ENCODE data around the gene SBK3. TPM values are rescaled to one million over a fixed set of nuclear protein-coding genes. Genes with fewer than 3 reads are reported as not detected.

Gene SBK3
- total RNA-seq, 3 donors from 2014 or later: 1.3 TPM; not detected in 2

DNA sequence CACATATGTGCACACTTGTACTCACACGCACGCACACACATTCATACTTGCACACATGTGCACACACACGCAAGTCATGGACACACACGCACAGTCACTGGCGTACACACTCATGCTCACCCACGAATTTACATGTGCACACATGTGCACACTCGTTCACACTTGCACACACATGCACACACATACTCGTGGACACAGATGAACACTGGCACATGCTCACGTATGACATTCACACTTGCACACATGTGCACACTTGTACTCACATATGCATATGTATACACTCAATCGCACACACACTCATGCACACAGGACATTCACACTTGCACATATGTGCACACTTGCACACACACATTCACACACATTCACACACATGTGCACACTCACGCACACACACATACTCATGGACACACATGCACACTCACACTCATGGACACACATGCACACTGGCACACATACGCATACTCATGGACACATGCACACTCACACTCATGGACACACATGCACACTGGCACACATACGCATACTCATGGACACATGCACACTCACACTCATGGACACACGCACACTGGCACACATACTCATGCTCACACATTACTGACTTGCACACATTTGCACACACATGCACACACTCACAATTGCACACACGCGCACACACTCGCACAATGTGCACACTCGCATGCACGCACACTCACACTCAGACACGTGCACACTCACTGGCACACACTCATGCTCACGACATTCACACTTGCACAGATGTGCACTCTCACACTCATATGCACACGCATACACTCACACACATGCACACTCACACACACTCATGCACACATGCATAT lies 17.9 kb downstream of the SBK3 start:
- H3K36me3 ChIP-seq: no peaks in the 10 kb centered on the region
- no peaks in the 10 kb centered on the region for H3K9me3 ChIP-seq
- H3K27me3 ChIP-seq: no peaks in the 10 kb centered on the region
- no peak overlapping the region for H3K4me3 ChIP-seq
- no peak overlapping the region for H3K27ac ChIP-seq
- intact Hi-C loops (cut with DNase I; ENCODE audit: low total_unique reads): no loop called here
- peaks cover 0 to 3% of the 10 kb centered on the region in 2 donors for H3K4me1 ChIP-seq
- DNase-seq (ENCODE audit: low spot score in 2 of 2): no peak
- TF ChIP-seq, protein P1, sequence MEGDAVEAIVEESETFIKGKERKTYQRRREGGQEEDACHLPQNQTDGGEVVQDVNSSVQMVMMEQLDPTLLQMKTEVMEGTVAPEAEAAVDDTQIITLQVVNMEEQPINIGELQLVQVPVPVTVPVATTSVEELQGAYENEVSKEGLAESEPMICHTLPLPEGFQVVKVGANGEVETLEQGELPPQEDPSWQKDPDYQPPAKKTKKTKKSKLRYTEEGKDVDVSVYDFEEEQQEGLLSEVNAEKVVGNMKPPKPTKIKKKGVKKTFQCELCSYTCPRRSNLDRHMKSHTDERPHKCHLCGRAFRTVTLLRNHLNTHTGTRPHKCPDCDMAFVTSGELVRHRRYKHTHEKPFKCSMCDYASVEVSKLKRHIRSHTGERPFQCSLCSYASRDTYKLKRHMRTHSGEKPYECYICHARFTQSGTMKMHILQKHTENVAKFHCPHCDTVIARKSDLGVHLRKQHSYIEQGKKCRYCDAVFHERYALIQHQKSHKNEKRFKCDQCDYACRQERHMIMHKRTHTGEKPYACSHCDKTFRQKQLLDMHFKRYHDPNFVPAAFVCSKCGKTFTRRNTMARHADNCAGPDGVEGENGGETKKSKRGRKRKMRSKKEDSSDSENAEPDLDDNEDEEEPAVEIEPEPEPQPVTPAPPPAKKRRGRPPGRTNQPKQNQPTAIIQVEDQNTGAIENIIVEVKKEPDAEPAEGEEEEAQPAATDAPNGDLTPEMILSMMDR (IDR thresholded peaks at IDR 0.05): no peak
- no peak for TF ChIP-seq POLR2A (IDR thresholded peaks at IDR 0.05)
- no peak for TF ChIP-seq POLR2AphosphoS5 (IDR thresholded peaks at IDR 0.05)

DNA sequence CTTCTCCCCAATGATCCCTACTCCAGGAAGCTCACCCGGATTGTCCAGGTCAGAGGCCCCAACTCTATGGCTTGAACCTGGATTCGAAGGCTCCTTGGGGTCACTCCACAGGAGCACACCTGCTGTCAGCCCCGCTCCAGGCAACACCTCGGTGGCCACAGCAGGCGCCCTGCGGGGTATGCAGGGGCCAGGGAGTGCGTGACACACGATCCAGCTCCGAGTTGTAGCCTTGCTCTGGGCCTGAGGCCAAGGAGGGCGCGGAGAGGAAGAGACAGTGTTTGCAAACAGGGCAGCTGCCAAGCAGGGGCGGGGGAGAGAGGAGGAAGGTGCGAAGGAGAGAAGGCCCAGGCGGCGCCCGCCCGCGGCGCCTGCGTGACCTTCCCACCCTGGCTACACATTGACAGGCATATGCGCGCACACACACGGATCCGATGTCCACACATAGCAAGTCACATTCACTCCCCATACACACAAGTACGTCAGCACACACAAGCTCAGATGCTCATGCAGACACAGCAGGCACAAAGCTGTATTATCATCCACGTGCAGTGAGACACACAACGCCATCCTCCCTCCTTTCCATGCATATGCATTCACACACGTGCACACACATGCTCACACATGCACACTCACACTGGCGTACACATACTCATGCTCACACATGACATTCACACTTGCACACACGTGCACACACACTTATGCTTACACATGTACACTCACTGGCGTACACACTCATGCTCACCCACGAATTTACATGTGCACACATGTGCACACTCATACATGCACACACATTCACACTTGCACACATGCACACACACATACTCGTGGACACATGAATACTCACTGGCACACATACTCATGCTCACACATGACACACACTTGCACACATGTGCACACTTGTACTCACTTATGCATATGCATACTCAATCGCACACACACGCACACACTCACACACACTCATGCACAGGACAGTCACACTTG lies 18.8 kb downstream of the SBK3 start:
- Histone ChIP-seq H3K27ac (no peak overlapping the region), H3K4me1 (peaks cover 0 to 3% of the 10 kb centered on the region in 2 donors), H3K36me3 (no peaks in the 10 kb centered on the region), H3K27me3 (no peaks in the 10 kb centered on the region), H3K9me3 (no peaks in the 10 kb centered on the region), H3K4me3 (peak overlapping the region in 1 of 3 donors; percentile 30)
- intact Hi-C loops (cut with DNase I; ENCODE audit: low total_unique reads): no loop called here
- DNase-seq (ENCODE audit: low spot score in 2 of 2): peak; percentile 38 to 78
- TF ChIP-seq, protein P1 (IDR thresholded peaks at IDR 0.05): no peak
- TF ChIP-seq POLR2AphosphoS5 (IDR thresholded peaks at IDR 0.05): no peak
- no peak for TF ChIP-seq POLR2A (IDR thresholded peaks at IDR 0.05)

DNA sequence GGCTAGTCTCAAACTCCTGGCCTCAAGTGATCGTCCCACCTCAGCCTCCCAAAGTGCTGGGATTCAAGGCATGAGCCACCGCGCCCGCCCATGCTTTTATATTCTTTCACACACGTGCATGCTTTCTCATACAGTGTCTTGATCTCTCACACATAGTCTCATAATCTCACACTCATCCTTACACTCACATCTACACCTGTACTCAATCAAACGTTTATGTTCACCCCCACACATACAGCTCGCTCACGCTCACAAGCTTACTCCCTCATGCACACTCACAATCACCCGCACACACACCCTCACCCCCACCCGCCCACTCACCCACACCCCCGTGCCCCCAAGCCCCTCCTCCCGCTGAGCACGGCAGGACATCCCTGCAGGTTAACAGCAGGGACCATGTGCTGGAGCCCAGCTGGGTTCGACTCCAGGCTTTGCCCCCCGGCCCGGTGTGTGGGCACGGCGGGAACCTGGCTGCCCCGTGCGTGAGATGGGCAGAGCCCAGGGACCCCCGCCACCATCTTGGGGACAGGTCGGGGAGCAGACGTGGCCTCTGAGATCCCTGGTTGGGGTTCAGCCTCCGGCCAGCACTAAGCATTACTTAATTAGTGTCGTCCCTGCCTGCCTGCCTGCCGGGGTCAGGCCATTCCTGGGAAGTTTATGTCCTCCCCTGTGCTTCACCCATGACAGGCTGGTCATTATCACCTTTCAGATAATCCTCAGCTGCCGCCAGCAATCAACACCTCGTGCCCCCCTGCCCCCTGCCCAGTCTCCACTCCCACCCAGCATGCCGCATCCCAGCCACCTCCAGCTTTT lies 19.8 kb downstream of the SBK3 start:
- no peaks in the 10 kb centered on the region for H3K36me3 ChIP-seq
- H3K27me3 ChIP-seq: no peaks in the 10 kb centered on the region
- no peaks in the 10 kb centered on the region for H3K9me3 ChIP-seq
- H3K4me1 ChIP-seq: peaks cover 0 to 3% of the 10 kb centered on the region in 2 donors
- intact Hi-C loops (cut with DNase I; ENCODE audit: low total_unique reads): no loop called here
- TF ChIP-seq, protein P1 (IDR thresholded peaks at IDR 0.05): no peak
- no peak for TF ChIP-seq POLR2A (IDR thresholded peaks at IDR 0.05)
- DNase-seq (ENCODE audit: low spot score in 2 of 2): no peak
- H3K27ac ChIP-seq: no peak overlapping the region
- H3K4me3 ChIP-seq: no peak overlapping the region

DNA sequence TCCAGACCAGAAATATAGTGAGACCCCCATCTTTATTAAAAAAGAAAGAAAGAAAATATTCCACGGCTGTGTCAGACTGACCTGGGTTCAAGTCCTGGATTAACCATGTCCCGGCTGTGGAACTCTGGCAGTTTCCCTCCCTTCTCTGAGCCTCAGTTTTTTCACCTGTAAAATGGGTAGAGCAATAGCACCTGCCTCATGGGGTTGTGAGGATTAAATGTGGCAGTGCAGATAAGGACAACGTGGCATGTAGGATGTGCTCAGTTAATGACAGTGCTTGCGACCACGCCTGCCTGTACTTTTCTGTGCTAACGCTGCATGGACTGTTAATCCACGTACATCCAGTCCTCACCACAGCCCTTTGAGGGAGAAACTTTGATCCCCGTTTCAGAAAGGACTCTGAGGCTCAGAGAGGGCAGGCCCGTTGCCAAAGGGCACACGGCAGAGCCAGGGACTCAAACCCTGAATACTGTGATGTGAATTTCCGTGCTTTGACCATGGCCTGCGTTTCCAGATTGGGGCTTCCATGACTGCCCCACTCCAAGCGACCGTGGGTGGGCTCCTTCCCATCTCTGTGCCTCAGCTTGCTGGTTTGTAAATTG lies 24.6 kb downstream of the SBK3 start:
- intact Hi-C loops (cut with DNase I; ENCODE audit: low total_unique reads): no loop called here
- Histone ChIP-seq H3K4me3 (no peak overlapping the region), H3K9me3 (no peaks in the 10 kb centered on the region), H3K27ac (no peak overlapping the region), H3K36me3 (no peaks in the 10 kb centered on the region), H3K27me3 (no peaks in the 10 kb centered on the region), H3K4me1 (no peaks in the 10 kb centered on the region)
- no peak for DNase-seq (ENCODE audit: low spot score in 2 of 2)
- TF ChIP-seq POLR2AphosphoS5 (IDR thresholded peaks at IDR 0.05) (no peak), POLR2A (IDR thresholded peaks at IDR 0.05) (no peak)
- TF ChIP-seq, protein P1 (IDR thresholded peaks at IDR 0.05): no peak
